NCI-H2171 (cell line): ENCODE results near the gene DDX39B.
"Not testable (repeated sequence)": the region's sequence is repeated elsewhere in the genome, so short reads cannot be mapped to it uniquely, and the experiment has no call there.

ENCODE experiments used
- DNase-seq: peaks from one replicate; lab custom pipeline; 2025; lab: John Stamatoyannopoulos, UW

Gene DDX39B

DNA sequence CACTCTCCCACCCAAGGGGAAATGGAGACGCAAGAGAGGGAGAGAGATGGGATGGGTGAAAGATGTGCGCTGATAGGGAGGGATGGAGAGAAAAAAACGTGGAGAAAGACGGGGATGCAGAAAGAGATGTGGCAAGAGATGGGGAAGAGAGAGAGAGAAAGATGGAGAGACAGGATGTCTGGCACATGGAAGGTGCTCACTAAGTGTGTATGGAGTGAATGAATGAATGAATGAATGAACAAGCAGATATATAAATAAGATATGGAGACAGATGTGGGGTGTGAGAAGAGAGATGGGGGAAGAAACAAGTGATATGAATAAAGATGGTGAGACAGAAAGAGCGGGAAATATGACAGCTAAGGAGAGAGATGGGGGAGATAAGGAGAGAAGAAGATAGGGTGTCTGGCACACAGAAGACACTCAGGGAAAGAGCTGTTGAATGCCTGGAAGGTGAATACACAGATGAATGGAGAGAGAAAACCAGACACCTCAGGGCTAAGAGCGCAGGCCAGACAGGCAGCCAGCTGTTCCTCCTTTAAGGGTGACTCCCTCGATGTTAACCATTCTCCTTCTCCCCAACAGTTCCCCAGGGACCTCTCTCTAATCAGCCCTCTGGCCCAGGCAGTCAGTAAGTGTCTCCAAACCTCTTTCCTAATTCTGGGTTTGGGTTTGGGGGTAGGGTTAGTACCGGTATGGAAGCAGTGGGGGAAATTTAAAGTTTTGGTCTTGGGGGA is 34.3 kb upstream of the DDX39B start:
- DNase-seq = no peak

DNA sequence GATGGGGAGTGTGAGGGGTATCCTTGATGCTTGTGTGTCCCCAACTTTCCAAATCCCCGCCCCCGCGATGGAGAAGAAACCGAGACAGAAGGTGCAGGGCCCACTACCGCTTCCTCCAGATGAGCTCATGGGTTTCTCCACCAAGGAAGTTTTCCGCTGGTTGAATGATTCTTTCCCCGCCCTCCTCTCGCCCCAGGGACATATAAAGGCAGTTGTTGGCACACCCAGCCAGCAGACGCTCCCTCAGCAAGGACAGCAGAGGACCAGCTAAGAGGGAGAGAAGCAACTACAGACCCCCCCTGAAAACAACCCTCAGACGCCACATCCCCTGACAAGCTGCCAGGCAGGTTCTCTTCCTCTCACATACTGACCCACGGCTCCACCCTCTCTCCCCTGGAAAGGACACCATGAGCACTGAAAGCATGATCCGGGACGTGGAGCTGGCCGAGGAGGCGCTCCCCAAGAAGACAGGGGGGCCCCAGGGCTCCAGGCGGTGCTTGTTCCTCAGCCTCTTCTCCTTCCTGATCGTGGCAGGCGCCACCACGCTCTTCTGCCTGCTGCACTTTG is 33.6 kb upstream of the DDX39B start, which contains the start of gene TNF:
TSS of gene TNF (plus strand) at position 231 of the 567 bp plus-strand sequence. CDS start at position 408, 177 bp downstream.
- no peak for DNase-seq

GRCh38 chr6:31574106-31575061 is 32.6 kb upstream of the DDX39B start:
- DNase-seq = no peak

- DNase-seq = no peak
Measured at GRCh38 chr6:31573239-31574105, 31.7 kb upstream of the DDX39B start.

DNA sequence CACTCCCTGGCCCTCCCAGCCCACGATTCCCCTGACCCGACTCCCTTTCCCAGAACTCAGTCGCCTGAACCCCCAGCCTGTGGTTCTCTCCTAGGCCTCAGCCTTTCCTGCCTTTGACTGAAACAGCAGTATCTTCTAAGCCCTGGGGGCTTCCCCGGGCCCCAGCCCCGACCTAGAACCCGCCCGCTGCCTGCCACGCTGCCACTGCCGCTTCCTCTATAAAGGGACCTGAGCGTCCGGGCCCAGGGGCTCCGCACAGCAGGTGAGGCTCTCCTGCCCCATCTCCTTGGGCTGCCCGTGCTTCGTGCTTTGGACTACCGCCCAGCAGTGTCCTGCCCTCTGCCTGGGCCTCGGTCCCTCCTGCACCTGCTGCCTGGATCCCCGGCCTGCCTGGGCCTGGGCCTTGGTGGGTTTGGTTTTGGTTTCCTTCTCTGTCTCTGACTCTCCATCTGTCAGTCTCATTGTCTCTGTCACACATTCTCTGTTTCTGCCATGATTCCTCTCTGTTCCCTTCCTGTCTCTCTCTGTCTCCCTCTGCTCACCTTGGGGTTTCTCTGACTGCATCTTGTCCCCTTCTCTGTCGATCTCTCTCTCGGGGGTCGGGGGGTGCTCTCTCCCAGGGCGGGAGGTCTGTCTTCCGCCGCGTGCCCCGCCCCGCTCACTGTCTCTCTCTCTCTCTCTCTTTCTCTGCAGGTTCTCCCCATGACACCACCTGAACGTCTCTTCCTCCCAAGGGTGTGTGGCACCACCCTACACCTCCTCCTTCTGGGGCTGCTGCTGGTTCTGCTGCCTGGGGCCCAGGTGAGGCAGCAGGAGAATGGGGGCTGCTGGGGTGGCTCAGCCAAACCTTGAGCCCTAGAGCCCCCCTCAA is 30.5 kb upstream of the DDX39B start, which contains the start of gene LTA:
TSS of gene LTA (plus strand) at position 249 of the 871 bp plus-strand sequence. CDS start at position 703, 454 bp downstream.
- no peak for DNase-seq

GRCh38 chr6:31569861-31570536 is 28.2 kb upstream of the DDX39B start:
- no peak for DNase-seq

- DNase-seq = no peak
Measured at GRCh38 chr6:31568537-31568961, 26.7 kb upstream of the DDX39B start.

DNA sequence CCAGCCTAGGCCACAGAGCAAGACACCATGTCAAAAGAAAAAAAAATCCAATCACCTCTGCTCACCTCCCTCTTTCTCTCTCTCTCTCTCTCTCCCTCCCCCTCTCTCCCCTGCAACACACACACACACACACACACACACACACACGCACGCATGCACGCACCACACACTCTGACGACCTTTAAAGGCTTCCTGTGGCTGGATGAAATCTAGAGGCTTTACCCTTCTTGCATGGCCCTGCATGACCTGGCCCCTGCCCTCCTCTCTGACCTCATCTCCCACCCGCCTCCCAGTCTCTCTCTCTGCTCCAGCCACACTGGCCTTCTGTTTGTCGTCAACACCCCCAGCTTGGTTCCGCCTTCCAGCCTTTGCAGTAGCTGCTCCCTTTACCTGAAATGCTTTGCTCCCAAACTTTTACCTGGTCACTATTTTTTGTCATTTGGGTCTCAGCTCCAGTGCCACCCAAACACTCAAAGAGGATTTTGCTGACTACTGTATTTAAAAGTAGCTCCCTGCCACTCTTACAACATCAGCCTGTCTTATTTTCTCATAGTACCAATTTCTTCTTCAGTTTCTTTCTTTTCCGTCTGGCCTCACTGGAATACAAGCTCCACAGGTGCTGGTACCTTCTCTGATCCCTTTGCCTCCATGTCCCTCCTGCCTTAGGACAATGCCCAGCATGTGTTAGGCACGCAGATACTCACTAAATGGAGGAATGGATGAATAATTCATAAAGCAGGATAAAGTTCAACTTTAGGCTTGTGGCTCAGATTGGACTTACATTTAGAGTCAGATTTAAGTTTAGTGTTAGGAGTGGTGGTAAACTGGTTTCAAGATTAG is 25.9 kb upstream of the DDX39B start:
- DNase-seq = no peak

- no peak for DNase-seq
Measured at GRCh38 chr6:31560697-31561058, 18.9 kb upstream of the DDX39B start.

- no peak for DNase-seq
Measured at GRCh38 chr6:31559958-31560696, 18.3 kb upstream of the DDX39B start.

GRCh38 chr6:31559606-31559957 is 17.8 kb upstream of the DDX39B start:
- DNase-seq = no peak

DNA sequence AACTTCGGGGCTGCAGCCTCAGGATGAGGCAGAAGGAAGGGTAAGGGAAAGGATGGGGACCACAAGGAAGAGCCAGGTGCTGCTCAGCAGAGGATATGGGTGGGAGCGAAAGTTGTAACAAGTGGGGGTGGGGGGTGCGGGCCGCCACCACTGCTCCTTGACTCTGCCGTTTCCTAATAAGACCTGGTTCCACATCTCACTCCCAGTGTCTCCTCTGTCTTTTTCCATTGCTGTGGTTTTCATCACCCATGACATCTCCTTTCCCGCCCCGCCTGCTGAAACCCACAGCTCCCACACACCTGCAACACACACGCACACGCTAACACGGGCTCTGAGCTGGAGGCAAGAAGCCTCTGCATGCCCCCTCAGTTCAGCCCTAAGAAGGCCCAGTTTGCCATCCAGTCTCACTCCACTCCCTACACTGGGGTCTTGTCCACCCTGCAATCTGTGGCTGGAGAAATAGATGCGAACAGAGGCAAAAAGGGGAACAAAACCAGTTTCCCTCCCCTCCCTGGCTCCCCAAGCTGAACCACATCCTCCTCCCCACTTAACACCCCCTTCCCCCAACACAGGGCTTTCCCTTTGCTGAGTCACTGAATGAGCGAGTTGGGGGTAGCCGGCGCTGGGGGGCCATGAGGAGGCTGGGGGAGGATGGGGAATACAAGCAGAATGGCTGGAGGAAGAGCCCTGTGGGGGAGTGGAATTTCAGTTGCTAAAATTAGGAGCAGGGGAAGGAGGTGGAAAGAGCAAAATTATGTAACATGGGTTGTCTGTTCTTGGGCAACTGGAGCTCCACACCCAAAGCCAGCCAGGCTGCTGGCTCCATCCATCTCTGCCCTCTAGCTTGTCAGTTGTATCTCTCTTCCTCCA is 17.1 kb upstream of the DDX39B start:
- no peak for DNase-seq

DNA sequence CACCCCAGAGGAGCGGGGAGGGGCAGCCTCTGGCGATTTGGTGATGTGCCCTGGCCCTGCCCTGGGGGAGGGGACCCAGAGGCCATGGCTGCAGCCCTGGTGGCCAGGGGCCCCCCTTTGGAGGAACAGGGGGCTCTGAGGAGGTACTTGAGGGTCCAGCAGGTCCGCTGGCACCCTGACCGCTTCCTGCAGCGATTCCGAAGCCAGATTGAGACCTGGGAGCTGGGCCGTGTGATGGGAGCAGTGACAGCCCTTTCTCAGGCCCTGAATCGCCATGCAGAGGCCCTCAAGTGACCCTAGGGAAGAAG is 16.5 kb upstream of the DDX39B start:
- no peak for DNase-seq

DNA sequence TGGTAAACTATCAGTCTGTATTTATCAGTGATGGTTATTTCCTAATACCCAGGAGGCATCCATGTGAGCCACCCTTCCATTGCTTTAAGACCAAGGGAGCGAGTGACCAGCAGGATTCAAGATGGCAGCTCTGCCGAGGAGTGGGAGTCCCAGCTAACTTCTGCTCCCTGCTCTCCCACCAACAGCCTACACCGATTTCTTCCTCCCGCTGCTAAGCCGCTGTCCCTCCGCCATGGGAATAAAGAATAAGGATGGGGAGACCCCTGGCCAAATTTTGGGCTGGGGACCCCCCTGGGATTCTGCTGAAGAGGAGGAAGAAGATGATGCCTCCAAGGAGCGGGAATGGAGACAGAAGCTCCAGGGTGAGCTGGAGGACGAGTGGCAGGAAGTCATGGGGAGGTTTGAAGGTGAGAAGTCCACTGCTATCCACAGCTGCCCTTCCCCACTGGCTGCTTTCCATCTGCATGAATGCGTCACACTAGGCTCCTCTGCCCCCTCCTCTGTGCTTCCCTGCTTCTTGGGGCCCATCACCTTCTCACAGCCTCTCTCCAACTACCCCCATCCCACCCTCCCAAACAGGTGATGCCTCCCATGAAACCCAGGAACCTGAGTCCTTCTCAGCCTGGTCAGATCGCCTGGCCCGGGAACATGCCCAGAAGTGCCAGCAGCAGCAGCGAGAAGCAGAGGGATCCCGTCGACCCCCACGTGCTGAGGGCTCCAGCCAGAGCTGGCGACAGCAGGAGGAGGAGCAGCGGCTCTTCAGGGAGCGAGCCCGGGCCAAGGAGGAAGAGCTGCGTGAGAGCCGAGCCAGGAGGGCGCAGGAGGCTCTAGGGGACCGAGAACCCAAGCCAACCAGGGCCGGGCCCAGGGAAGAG is 15.9 kb upstream of the DDX39B start:
- no peak for DNase-seq

- no peak for DNase-seq
Measured at GRCh38 chr6:31556307-31556706, 14.5 kb upstream of the DDX39B start.

DNA sequence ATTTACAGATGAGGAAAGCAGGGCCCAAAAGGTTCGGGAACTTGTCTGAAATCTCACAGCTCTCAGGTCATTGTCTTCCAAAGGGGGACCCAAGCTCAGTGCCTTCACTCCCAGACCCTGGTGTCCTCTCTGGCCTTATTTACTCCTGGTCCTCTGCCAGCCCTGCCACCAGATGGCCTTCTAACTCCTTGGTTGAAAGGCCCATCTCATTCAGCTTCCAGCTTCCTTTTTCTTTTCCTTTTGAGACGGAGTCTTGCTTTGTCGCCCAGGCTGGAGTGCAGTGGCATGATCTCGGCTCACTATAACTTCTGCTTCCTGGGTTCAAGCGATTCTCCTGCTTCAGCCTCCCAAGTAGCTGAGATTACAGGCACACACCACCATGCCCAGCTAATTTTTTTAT is 9.6 kb upstream of the DDX39B start:
- not testable (repeated sequence) for DNase-seq

- no peak for DNase-seq
Measured at GRCh38 chr6:31548544-31548873, 6.7 kb upstream of the DDX39B start.
